Measurements from ENCODE around the gene ZNF784. TPM values are rescaled to one million over a fixed set of nuclear protein-coding genes. Genes with fewer than 3 reads are reported as not detected.

Gene ZNF784
- total RNA-seq, 2 experiments from 2014 or later = 3.4 to 4.0 TPM

- no TSS peak for BruUV-seq (replicated peaks)
- peaks cover 44% of the 10 kb centered on the region for H3K4me1 ChIP-seq (ENCODE audit: insufficient read depth, low read length, poor library complexity, severe bottlenecking)
- no peak overlapping the region for H3K27ac ChIP-seq (ENCODE audit: low read depth, low read length, poor library complexity, severe bottlenecking)
- intact Hi-C loops (cut with micrococcal nuclease; ENCODE audit: unreplicated experiment) = no loop called here
- no peaks in the 10 kb centered on the region for H3K9me3 ChIP-seq (ENCODE audit: low read length)
- TF ChIP-seq CTCF (conservative IDR thresholded peaks at IDR 0.05; ENCODE audit: low read length) (no peak), EZH2phosphoT487 (IDR thresholded peaks at IDR 0.05; ENCODE audit: borderline replicate concordance, low read depth, low read length) (no peak)
- H4K20me1 ChIP-seq (ENCODE audit: insufficient read depth, low read length) = no peaks in the 10 kb centered on the region
- no peak overlapping the region for H2AFZ ChIP-seq (ENCODE audit: low read length)
- H3K4me2 ChIP-seq (ENCODE audit: low read length) = no peak overlapping the region
- peaks cover 10% of the 10 kb centered on the region; the same call in 1 of the 2 replicates for H3K79me2 ChIP-seq (ENCODE audit: insufficient read depth, low read depth, low read length)
- DNase-seq (ENCODE audit: low spot score) = no peak
- peaks cover 11% of the 10 kb centered on the region; the same call in 1 of the 2 replicates for H3K36me3 ChIP-seq (ENCODE audit: insufficient read depth, low read length)
- ChIA-PET POLR2A (no interaction called here), CTCF (ENCODE audit: unreplicated experiment) (no interaction called here)
- H3K9me2 ChIP-seq (ENCODE audit: insufficient read depth, low read length) = no peaks in the 10 kb centered on the region
- no peak overlapping the region for H3K4me3 ChIP-seq (ENCODE audit: low read depth, low read length, poor library complexity, severe bottlenecking)
These were observed 22.0 kb downstream of the ZNF784 start for GRCh38 chr19:55602104-55603001.

GRCh38 chr19:55601084-55601483 is 23.3 kb downstream of the ZNF784 start:
- peaks cover 36% of the 10 kb centered on the region for H3K4me1 ChIP-seq (ENCODE audit: insufficient read depth, low read length, poor library complexity, severe bottlenecking)
- ChIA-PET CTCF (ENCODE audit: unreplicated experiment) (no interaction called here), POLR2A (no interaction called here)
- H4K20me1 ChIP-seq (ENCODE audit: insufficient read depth, low read length) = no peaks in the 10 kb centered on the region
- peak; percentile 27 for DNase-seq (ENCODE audit: low spot score)
- H3K9me3 ChIP-seq (ENCODE audit: low read length) = no peaks in the 10 kb centered on the region
- H3K36me3 ChIP-seq (ENCODE audit: insufficient read depth, low read length) = peaks cover 8% of the 10 kb centered on the region
- peak overlapping the region; percentile 94 for H3K27ac ChIP-seq (ENCODE audit: low read depth, low read length, poor library complexity, severe bottlenecking)
- intact Hi-C loops (cut with micrococcal nuclease; ENCODE audit: unreplicated experiment) = no loop called here
- TSS peak; percentile 57 for BruUV-seq (replicated peaks)
- no peaks in the 10 kb centered on the region for H3K79me2 ChIP-seq (ENCODE audit: insufficient read depth, low read depth, low read length)
- H2AFZ ChIP-seq (ENCODE audit: low read length) = peak overlapping the region; percentile 48; the same call in 1 of the 2 replicates
- H3K9me2 ChIP-seq (ENCODE audit: insufficient read depth, low read length) = no peaks in the 10 kb centered on the region
- H3K4me2 ChIP-seq (ENCODE audit: low read length) = peak overlapping the region; percentile 100
- H3K4me3 ChIP-seq (ENCODE audit: low read depth, low read length, poor library complexity, severe bottlenecking) = peak overlapping the region; percentile 74
- TF ChIP-seq CTCF (conservative IDR thresholded peaks at IDR 0.05; ENCODE audit: low read length) (no peak), EZH2phosphoT487 (IDR thresholded peaks at IDR 0.05; ENCODE audit: borderline replicate concordance, low read depth, low read length) (no peak)

- peak overlapping the region; percentile 94 for H3K27ac ChIP-seq (ENCODE audit: low read depth, low read length, poor library complexity, severe bottlenecking)
- intact Hi-C loops (cut with micrococcal nuclease; ENCODE audit: unreplicated experiment) = no loop called here
- no peaks in the 10 kb centered on the region for H3K79me2 ChIP-seq (ENCODE audit: insufficient read depth, low read depth, low read length)
- H3K4me2 ChIP-seq (ENCODE audit: low read length) = peak overlapping the region; percentile 100
- peak overlapping the region; percentile 48; the same call in 1 of the 2 replicates for H2AFZ ChIP-seq (ENCODE audit: low read length)
- H3K4me1 ChIP-seq (ENCODE audit: insufficient read depth, low read length, poor library complexity, severe bottlenecking) = peaks cover 36% of the 10 kb centered on the region
- ChIA-PET CTCF (ENCODE audit: unreplicated experiment) (interaction anchor here (0.6 kb wide), 1 partner anchor 231 kb away, joined by 7 read pairs; no protein-coding TSS in a partner anchor), POLR2A (no interaction called here)
- DNase-seq (ENCODE audit: low spot score) = no peak
- BruUV-seq (replicated peaks) = no TSS peak
- TF ChIP-seq CTCF (conservative IDR thresholded peaks at IDR 0.05; ENCODE audit: low read length) = no peak
- TF ChIP-seq EZH2phosphoT487 (IDR thresholded peaks at IDR 0.05; ENCODE audit: borderline replicate concordance, low read depth, low read length) = no peak
- H3K4me3 ChIP-seq (ENCODE audit: low read depth, low read length, poor library complexity, severe bottlenecking) = peak overlapping the region; percentile 74
- no peaks in the 10 kb centered on the region for H3K9me3 ChIP-seq (ENCODE audit: low read length)
- H3K9me2 ChIP-seq (ENCODE audit: insufficient read depth, low read length) = no peaks in the 10 kb centered on the region
- H4K20me1 ChIP-seq (ENCODE audit: insufficient read depth, low read length) = no peaks in the 10 kb centered on the region
- H3K36me3 ChIP-seq (ENCODE audit: insufficient read depth, low read length) = peaks cover 13% of the 10 kb centered on the region
These were observed 23.7 kb downstream of the ZNF784 start for GRCh38 chr19:55600662-55601028.
